GM12878 (cell line): Measurements from ENCODE around the gene SPA17. TPM values are rescaled to one million over a fixed set of nuclear protein-coding genes. Genes with fewer than 3 reads are reported as not detected.

ENCODE experiments used
- ATAC-seq: fragments of 200-7000 bp; cut with Tn5 transposase; 3 replicates; pipeline ENCODE4 v1.9.1; 2020; ENCODE audit warnings: mild to moderate bottlenecking, moderate library complexity
- BruUV-seq: library from RNA; stranded (reverse); fragments of 400-500 nt; replicated peaks from 2 replicates; lab custom pipeline; 2021; lab: Mats Ljungman, UMichigan
- CTCF ChIA-PET: fragments of 300-600 bp; sonication (Branson Sonifier 250); formaldehyde crosslinking; extraction: SDS; loops from one replicate; lab custom pipeline; 2021; ENCODE audit warnings: inconsistent platforms; lab: Yijun Ruan, JAX
- POLR2A ChIA-PET: fragments of 350-600 bp; formaldehyde crosslinking; extraction: SDS; loops from one replicate; lab custom pipeline; 2021; ENCODE audit warnings: inconsistent platforms; lab: Charles Lee
- RAD21 ChIA-PET: fragments of 300-600 bp; sonication (Branson Sonifier 250); formaldehyde crosslinking; loops from one replicate; lab custom pipeline; 2023; ENCODE audit warnings: antibody characterized with exemption; ENCODE audit not compliant: unreplicated experiment; lab: Charles Lee
- SMC1A ChIA-PET: fragments of 300-600 bp; sonication (Branson Sonifier 250); formaldehyde crosslinking; loops from one replicate; lab custom pipeline; 2023; ENCODE audit not compliant: unreplicated experiment, uncharacterized antibody; lab: Charles Lee
- DNase-seq: peaks from one replicate; pipeline ENCODE4 v3.0.0-alpha.2; 2011; ENCODE audit warnings: low read depth, low spot score
- FAIRE-seq: peaks from 3 replicates; lab custom pipeline; 2011; peaks lifted over from hg19 to GRCh38; lab: Jason Lieb, UNC
- H2AFZ ChIP-seq: 2 replicates; pipeline ENCODE4 v1.6.0; 2011; ENCODE audit warnings: low read depth, low read length, control low read depth; ENCODE audit not compliant: control insufficient read depth
- H3K27ac ChIP-seq: 2 replicates; pipeline ENCODE4 v1.5.1; 2011; ENCODE audit warnings: control low read depth; ENCODE audit not compliant: control insufficient read depth, insufficient read depth
- H3K27me3 ChIP-seq, 2 experiments: replicated peaks in 1 of 2; 2 replicates each; pipeline versions ENCODE4 v1.6.0 to v1.6.1; 2011; ENCODE audit warnings: low read length in 1 of 2; ENCODE audit not compliant: control insufficient read depth in 2 of 2, insufficient read depth in 2 of 2
- H3K36me3 ChIP-seq, 2 experiments: 2 replicates each; pipeline ENCODE4 v1.5.1; 2011; ENCODE audit warnings: low read length in 1 of 2; ENCODE audit not compliant: control insufficient read depth in 2 of 2, insufficient read depth in 2 of 2
- H3K4me1 ChIP-seq: 2 replicates; pipeline ENCODE4 v1.6.1; 2011; ENCODE audit warnings: mild to moderate bottlenecking, low read length, moderate library complexity, mixed read lengths; ENCODE audit not compliant: control insufficient read depth, insufficient read depth
- H3K4me2 ChIP-seq: 2 replicates; pipeline ENCODE4 v1.6.0; 2011; ENCODE audit warnings: control low read depth; ENCODE audit not compliant: control insufficient read depth, insufficient read depth
- H3K4me3 ChIP-seq: fragments of 200-600 bp; sonication (generic); 2 replicates; pipeline ENCODE4 v1.5.1; 2016
- H3K79me2 ChIP-seq: 2 replicates; pipeline ENCODE4 v1.6.0; 2011; ENCODE audit warnings: low read length; ENCODE audit not compliant: control insufficient read depth, insufficient read depth
- H3K9ac ChIP-seq: 2 replicates; pipeline ENCODE4 v1.8.0; 2011; ENCODE audit warnings: low read length, control low read depth, mixed read lengths; ENCODE audit not compliant: control insufficient read depth, insufficient read depth
- H3K9me3 ChIP-seq: replicated peaks from 3 replicates; pipeline ENCODE4 v1.5.1; 2011; ENCODE audit warnings: mild to moderate bottlenecking, low read length; ENCODE audit not compliant: control insufficient read depth, insufficient read depth
- H4K20me1 ChIP-seq: 2 replicates; pipeline ENCODE4 v1.6.0; 2011; ENCODE audit not compliant: control insufficient read depth, insufficient read depth
- KAT2A ChIP-seq: conservative IDR thresholded peaks from 2 replicates; pipeline ENCODE4 v1.6.1; 2011; ENCODE audit warnings: low read depth, low read length; ENCODE audit not compliant: control insufficient read depth
- LARP7 ChIP-seq: fragments of 450-650 bp; IDR thresholded peaks from 2 replicates; pipeline ENCODE4 v1.6.1; 2017; ENCODE audit warnings: mild to moderate bottlenecking
- MTA3 ChIP-seq: IDR thresholded peaks from 2 replicates; pipeline ENCODE4 v1.6.1; 2012; ENCODE audit warnings: low read length, inconsistent platforms, borderline replicate concordance
- MXI1 ChIP-seq: fragments of 150-350 bp; IDR thresholded peaks from 2 replicates; pipeline ENCODE4 v1.6.1; 2011; ENCODE audit warnings: low read depth, mild to moderate bottlenecking, inconsistent platforms, low read length, improper control_type of control experiment
- MYC ChIP-seq: IDR thresholded peaks from 2 replicates; pipeline ENCODE4 v1.6.1; 2011; ENCODE audit warnings: mild to moderate bottlenecking, low read length, moderate library complexity, inconsistent platforms; ENCODE audit not compliant: insufficient read depth, insufficient replicate concordance, insufficient read length, severe bottlenecking
- NKRF ChIP-seq: fragments of 450-650 bp; conservative IDR thresholded peaks from 2 replicates; pipeline ENCODE4 v1.6.1; 2017; ENCODE audit warnings: mild to moderate bottlenecking, moderate library complexity
- PML ChIP-seq: IDR thresholded peaks from 2 replicates; pipeline ENCODE4 v1.6.1; 2012; ENCODE audit warnings: low read length, inconsistent platforms
- POLR2AphosphoS2 ChIP-seq: IDR thresholded peaks from 2 replicates; pipeline ENCODE4 v1.6.1; 2011; ENCODE audit warnings: low read depth, mild to moderate bottlenecking, low read length, improper control_type of control experiment, moderate library complexity
- SREBF2 ChIP-seq: IDR thresholded peaks from 2 replicates; pipeline ENCODE4 v1.6.1; 2012; ENCODE audit warnings: mild to moderate bottlenecking, low read length
- SRF ChIP-seq, 2 experiments: IDR thresholded peaks; 2 replicates each; pipeline ENCODE4 v1.6.1; 2011; ENCODE audit warnings: low read depth in 2 of 2, low read length in 2 of 2, mild to moderate bottlenecking in 1 of 2, moderate library complexity in 1 of 2
- TCF7 ChIP-seq: IDR thresholded peaks from 2 replicates; pipeline ENCODE4 v1.6.1; 2014; ENCODE audit warnings: antibody characterized with exemption, borderline replicate concordance
- USF2 ChIP-seq: IDR thresholded peaks from 2 replicates; pipeline ENCODE4 v1.6.1; 2011; ENCODE audit warnings: low read depth, low read length, improper control_type of control experiment, borderline replicate concordance
- ZBED1 ChIP-seq: IDR thresholded peaks from 2 replicates; pipeline ENCODE4 v1.6.1; 2016; ENCODE audit warnings: borderline replicate concordance
- WGBS: methylation state at CpG from one replicate; pipeline ENCODE4 v1.1.6; 2016; ENCODE audit warnings: low lambda C conversion rate; ENCODE audit not compliant: insufficient replicate concordance, insufficient coverage; ENCODE audit errors: missing lambda C conversion rate; 5-methylcytosine and 5-hydroxymethylcytosine counted together
- in situ Hi-C: fragments of 300-500 bp; cut with MboI; formaldehyde crosslinking; loops from 9 replicates; pipeline ENCODE4 v1.14.3; 2018; ENCODE audit warnings: mixed read lengths
- intact Hi-C: fragments of 100-400 bp; cut with micrococcal nuclease; formaldehyde crosslinking; loops from one replicate; pipeline ENCODE4 v1.14.2; 2022; ENCODE audit not compliant: unreplicated experiment
- polyA plus RNA-seq, 11 experiments: library from polyadenylated mRNA; depleted of rRNA in 4 of 11; unstranded in 6 of 11; stranded (reverse) in 5 of 11; fragments of >200 nt; fragmentation: Nextera tagmentation in 4 of 11; fragmentation: Illumina TruSeq in 1 of 11; extraction: Ambion mirVana in 4 of 11; extraction: Trizol in 1 of 11; gene quantifications; 1 replicate in 1 of 11; 2 replicates in 10 of 11; pipeline versions ENCODE4 v1.2.1 to v1.2.3, GENCODE V29; 2011 to 2016; ENCODE audit warnings: inconsistent platforms in 2 of 11, missing spikeins in 2 of 11, low read depth in 1 of 11
- total RNA-seq, 4 experiments: library from RNA; depleted of rRNA in 3 of 4; stranded (reverse); fragments of >200 nt in 3 of 4; fragmentation: Illumina TruSeq in 1 of 4; extraction: Trizol in 1 of 4; gene quantifications; 2 replicates each; pipeline versions ENCODE4 v1.2.1 to v1.2.3, GENCODE V29; 2013 to 2021
- TF ChIP-seq, protein P1 (sequence below): fragments of 450-650 bp; IDR thresholded peaks from 2 replicates; pipeline ENCODE4 v1.6.1; 2014; ENCODE audit warnings: mild to moderate bottlenecking
- TF ChIP-seq, protein P2 (sequence below): IDR thresholded peaks from 2 replicates; pipeline ENCODE4 v1.6.1; 2012; ENCODE audit warnings: mild to moderate bottlenecking, low read depth, low read length

Gene SPA17
- total and polyA plus RNA-seq, 10 of the 15 experiments (the other 5 are each of a cell fraction or from before 2014, with no cell fraction given) = 2.9 to 13.2 (median 8.5) TPM

DNA sequence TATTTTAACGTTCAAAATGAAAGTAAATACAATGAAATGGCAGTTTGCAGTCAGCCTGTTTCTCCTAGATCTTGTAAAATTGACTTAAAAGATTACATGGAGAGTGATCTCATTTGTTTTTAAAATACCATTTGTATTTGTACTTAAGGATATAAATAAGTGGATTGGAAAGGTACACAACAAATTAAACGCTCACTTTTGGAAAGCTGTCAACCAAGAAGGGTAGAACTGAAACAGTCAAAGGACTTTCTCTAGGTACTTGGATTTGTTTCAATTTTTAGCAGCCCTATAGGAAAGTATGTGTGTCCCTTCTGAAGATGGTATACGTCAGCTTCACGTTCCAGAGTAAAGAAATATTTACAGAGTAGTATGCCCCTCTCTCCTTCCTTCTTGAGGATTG lies 43.7 kb upstream of the SPA17 start:
- H3K4me2 ChIP-seq = no peak overlapping the region
- ChIA-PET RAD21 (no interaction called here), POLR2A (interaction anchor here (0.9 kb wide), 1 partner anchor 131 kb away, joined by 3 read pairs; no protein-coding TSS in a partner anchor), CTCF (interaction anchor here (0.8 to 1.1 kb wide), 4 partner anchors 9 to 240 kb away, joined by 3 to 6 read pairs (median 4); no protein-coding TSS in a partner anchor), SMC1A (interaction anchor here (1.3 to 1.6 kb wide), 3 partner anchors 9 to 39 kb away, joined by 3 to 4 read pairs (median 4); no protein-coding TSS in a partner anchor)
- H3K4me1 ChIP-seq = no peaks in the 10 kb centered on the region
- WGBS = 97% methylated on average over 4 of the region's 4 CpGs
- no peaks in the 10 kb centered on the region for H3K9me3 ChIP-seq
- intact Hi-C loops (no loop called here), in situ Hi-C loops (no loop called here)
- no peaks in the 10 kb centered on the region for H3K27me3 ChIP-seq
- BruUV-seq = no TSS peak
- H4K20me1 ChIP-seq = no peaks in the 10 kb centered on the region
- no peaks in the 10 kb centered on the region; the same call in 1 of the 2 replicates for H3K79me2 ChIP-seq
- H3K36me3 ChIP-seq = peaks cover 6 to 26% of the 10 kb centered on the region in 2 experiments
- no peak overlapping the region for H3K4me3 ChIP-seq
- no peak overlapping the region for H2AFZ ChIP-seq
- no peak overlapping the region for H3K27ac ChIP-seq
- ATAC-seq = no peak
- no peak overlapping the region for H3K9ac ChIP-seq
- DNase-seq = no peak
- FAIRE-seq = no peak
- TF ChIP-seq ZBED1 (no peak), LARP7 (no peak), MXI1 (no peak), SRF (IDR thresholded peaks at IDR 0.05; ENCODE audit: low read depth in 2 of 2, low read length in 2 of 2) (no peak), MTA3 (no peak), MYC (no peak), TCF7 (no peak), SREBF2 (no peak), USF2 (no peak), KAT2A (no peak), POLR2AphosphoS2 (no peak), NKRF (no peak), PML (no peak)
- TF ChIP-seq, protein P1, sequence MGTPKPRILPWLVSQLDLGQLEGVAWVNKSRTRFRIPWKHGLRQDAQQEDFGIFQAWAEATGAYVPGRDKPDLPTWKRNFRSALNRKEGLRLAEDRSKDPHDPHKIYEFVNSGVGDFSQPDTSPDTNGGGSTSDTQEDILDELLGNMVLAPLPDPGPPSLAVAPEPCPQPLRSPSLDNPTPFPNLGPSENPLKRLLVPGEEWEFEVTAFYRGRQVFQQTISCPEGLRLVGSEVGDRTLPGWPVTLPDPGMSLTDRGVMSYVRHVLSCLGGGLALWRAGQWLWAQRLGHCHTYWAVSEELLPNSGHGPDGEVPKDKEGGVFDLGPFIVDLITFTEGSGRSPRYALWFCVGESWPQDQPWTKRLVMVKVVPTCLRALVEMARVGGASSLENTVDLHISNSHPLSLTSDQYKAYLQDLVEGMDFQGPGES = no peak
- TF ChIP-seq, protein P2, sequence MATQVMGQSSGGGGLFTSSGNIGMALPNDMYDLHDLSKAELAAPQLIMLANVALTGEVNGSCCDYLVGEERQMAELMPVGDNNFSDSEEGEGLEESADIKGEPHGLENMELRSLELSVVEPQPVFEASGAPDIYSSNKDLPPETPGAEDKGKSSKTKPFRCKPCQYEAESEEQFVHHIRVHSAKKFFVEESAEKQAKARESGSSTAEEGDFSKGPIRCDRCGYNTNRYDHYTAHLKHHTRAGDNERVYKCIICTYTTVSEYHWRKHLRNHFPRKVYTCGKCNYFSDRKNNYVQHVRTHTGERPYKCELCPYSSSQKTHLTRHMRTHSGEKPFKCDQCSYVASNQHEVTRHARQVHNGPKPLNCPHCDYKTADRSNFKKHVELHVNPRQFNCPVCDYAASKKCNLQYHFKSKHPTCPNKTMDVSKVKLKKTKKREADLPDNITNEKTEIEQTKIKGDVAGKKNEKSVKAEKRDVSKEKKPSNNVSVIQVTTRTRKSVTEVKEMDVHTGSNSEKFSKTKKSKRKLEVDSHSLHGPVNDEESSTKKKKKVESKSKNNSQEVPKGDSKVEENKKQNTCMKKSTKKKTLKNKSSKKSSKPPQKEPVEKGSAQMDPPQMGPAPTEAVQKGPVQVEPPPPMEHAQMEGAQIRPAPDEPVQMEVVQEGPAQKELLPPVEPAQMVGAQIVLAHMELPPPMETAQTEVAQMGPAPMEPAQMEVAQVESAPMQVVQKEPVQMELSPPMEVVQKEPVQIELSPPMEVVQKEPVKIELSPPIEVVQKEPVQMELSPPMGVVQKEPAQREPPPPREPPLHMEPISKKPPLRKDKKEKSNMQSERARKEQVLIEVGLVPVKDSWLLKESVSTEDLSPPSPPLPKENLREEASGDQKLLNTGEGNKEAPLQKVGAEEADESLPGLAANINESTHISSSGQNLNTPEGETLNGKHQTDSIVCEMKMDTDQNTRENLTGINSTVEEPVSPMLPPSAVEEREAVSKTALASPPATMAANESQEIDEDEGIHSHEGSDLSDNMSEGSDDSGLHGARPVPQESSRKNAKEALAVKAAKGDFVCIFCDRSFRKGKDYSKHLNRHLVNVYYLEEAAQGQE = no peak
